GM18517 (cell line): ENCODE measurements around the gene EIF1AY.
"Not testable (repeated sequence)": the region's sequence is repeated elsewhere in the genome, so short reads cannot be mapped to it uniquely, and the experiment has no call there.

Source experiments
- ATAC-seq: cut with Tn5 transposase; IDR thresholded peaks from one replicate; pipeline ENCODE4 v1.9.1; 2021; ENCODE audit warnings: mild to moderate bottlenecking, moderate library complexity; ENCODE audit not compliant: unreplicated experiment

The EIF1AY gene

GRCh38 chrY:20575531-20576121 is at the start of gene EIF1AY:
Gene EIF1AY, plus strand, starts transcription at chrY:20575776. Its CDS starts 96 bp downstream, at chrY:20575872.
- no peak for ATAC-seq

GRCh38 chrY:20528435-20528834 is 47.1 kb upstream of the EIF1AY start:
- no peak for ATAC-seq

GRCh38 chrY:20538186-20538585 is 37.4 kb upstream of the EIF1AY start:
- ATAC-seq: no peak

GRCh38 chrY:20538933-20539332 is 36.6 kb upstream of the EIF1AY start:
- no peak for ATAC-seq

GRCh38 chrY:20544451-20544960 is 31.1 kb upstream of the EIF1AY start:
- ATAC-seq: no peak

GRCh38 chrY:20546071-20546470 is 29.5 kb upstream of the EIF1AY start:
- no peak for ATAC-seq

- ATAC-seq: no peak
These were observed 26.3 kb upstream of the EIF1AY start for GRCh38 chrY:20549289-20549688.

GRCh38 chrY:20551840-20552239 is 23.7 kb upstream of the EIF1AY start:
- no peak for ATAC-seq

GRCh38 chrY:20552764-20553323 is 22.7 kb upstream of the EIF1AY start:
- not testable (repeated sequence) for ATAC-seq

GRCh38 chrY:20555820-20556219 is 19.8 kb upstream of the EIF1AY start:
- ATAC-seq: no peak

GRCh38 chrY:20558677-20559076 is 16.9 kb upstream of the EIF1AY start:
- no peak for ATAC-seq

- ATAC-seq: no peak
These were observed 15.6 kb upstream of the EIF1AY start for GRCh38 chrY:20559873-20560512.

- ATAC-seq: no peak
These were observed 4.3 kb upstream of the EIF1AY start for GRCh38 chrY:20571306-20571705.

- ATAC-seq: no peak
These were observed 930 bp downstream of the EIF1AY start for GRCh38 chrY:20576506-20576905.

GRCh38 chrY:20578206-20578605 is 2.6 kb downstream of the EIF1AY start:
- ATAC-seq: no peak

- ATAC-seq: no peak
These were observed 6.1 kb downstream of the EIF1AY start for GRCh38 chrY:20581687-20582086.

- no peak for ATAC-seq
These were observed 10.6 kb downstream of the EIF1AY start for GRCh38 chrY:20586161-20586560.
